Panc1 (cell line): Measurements from ENCODE around the gene ARFGAP2.

Experiments
- CTCF ChIP-seq: fragments of 450-650 bp; IDR thresholded peaks from 2 replicates; pipeline ENCODE4 v1.5.1; 2017; ENCODE audit warnings: mild to moderate bottlenecking
- POLR2AphosphoS5 ChIP-seq: IDR thresholded peaks from 2 replicates; pipeline ENCODE4 v1.6.1; 2012; ENCODE audit warnings: mild to moderate bottlenecking, low read depth, low read length, moderate library complexity
- TCF7L2 ChIP-seq: IDR thresholded peaks from 2 replicates; pipeline ENCODE4 v1.6.1; 2011; ENCODE audit warnings: mild to moderate bottlenecking, low read depth, low read length, inconsistent platforms

- TF ChIP-seq POLR2AphosphoS5 (no peak), CTCF (no peak), TCF7L2 (no peak)
Observed at GRCh38 chr11:47143322-47143721, 33.4 kb downstream of the ARFGAP2 start.
